ENCODE data around the gene GNAT2.

The GNAT2 gene

GRCh38 chr1:109654519-109654918 lies 35.1 kb upstream of the GNAT2 start:
- in situ Hi-C loops (cut with MboI; ENCODE audit: low pct_unique_long_range_greater_than_20kb, low sequenced_read_pairs, unreplicated experiment) = no loop called here
- TF ChIP-seq CTCF (IDR thresholded peaks at IDR 0.05; ENCODE audit: extremely low read depth, insufficient read depth, missing control alignments) = no peak

GRCh38 chr1:109653306-109653705 lies 33.9 kb upstream of the GNAT2 start:
- no peak for TF ChIP-seq CTCF (IDR thresholded peaks at IDR 0.05; ENCODE audit: extremely low read depth, insufficient read depth, missing control alignments)
- in situ Hi-C loops (cut with MboI; ENCODE audit: low pct_unique_long_range_greater_than_20kb, low sequenced_read_pairs, unreplicated experiment) = no loop called here
- DNase-seq (ENCODE audit: low spot score) = no peak

More at GRCh38 chr1:109654519-109654918, 35.1 kb upstream of the GNAT2 start:
- no peak for DNase-seq (ENCODE audit: low spot score)

GRCh38 chr1:109652402-109652801 lies 33.0 kb upstream of the GNAT2 start:
- DNase-seq (ENCODE audit: low spot score) = no peak
- in situ Hi-C loops (cut with MboI; ENCODE audit: low pct_unique_long_range_greater_than_20kb, low sequenced_read_pairs, unreplicated experiment) = no loop called here
- no peak for TF ChIP-seq CTCF (IDR thresholded peaks at IDR 0.05; ENCODE audit: extremely low read depth, insufficient read depth, missing control alignments)

- in situ Hi-C loops (cut with MboI; ENCODE audit: low pct_unique_long_range_greater_than_20kb, low sequenced_read_pairs, unreplicated experiment) = no loop called here
- TF ChIP-seq CTCF (IDR thresholded peaks at IDR 0.05; ENCODE audit: extremely low read depth, insufficient read depth, missing control alignments) = no peak
- DNase-seq (ENCODE audit: low spot score) = no peak
Observed at GRCh38 chr1:109650609-109651008, 31.2 kb upstream of the GNAT2 start.

- in situ Hi-C loops (cut with MboI; ENCODE audit: low pct_unique_long_range_greater_than_20kb, low sequenced_read_pairs, unreplicated experiment) = loop anchor here (10.0 kb wide), 1 partner anchor 335 kb away; the partner anchor contains the start of gene AHCYL1
- DNase-seq (ENCODE audit: low spot score) = no peak
- peak; percentile 37 for TF ChIP-seq CTCF (IDR thresholded peaks at IDR 0.05; ENCODE audit: extremely low read depth, insufficient read depth, missing control alignments)
Observed at GRCh38 chr1:109649491-109649914, 30.1 kb upstream of the GNAT2 start.

GRCh38 chr1:109644670-109645069 lies 25.3 kb upstream of the GNAT2 start:
- TF ChIP-seq CTCF (IDR thresholded peaks at IDR 0.05; ENCODE audit: extremely low read depth, insufficient read depth, missing control alignments) = no peak
- in situ Hi-C loops (cut with MboI; ENCODE audit: low pct_unique_long_range_greater_than_20kb, low sequenced_read_pairs, unreplicated experiment) = loop anchor here (5.0 to 10.0 kb wide), 2 partner anchors 128 to 340 kb away; partner anchors contain the start of gene AHCYL1
- DNase-seq (ENCODE audit: low spot score) = no peak
